B cell (primary cell): ENCODE measurements around the gene OTOP3. TPM values are rescaled to one million over a fixed set of nuclear protein-coding genes. Genes with fewer than 3 reads are reported as not detected.

ENCODE experiments used
- ATAC-seq: fragments of 200-7000 bp; cut with Tn5 transposase; one replicate; pipeline ENCODE4 v1.10.0; 2021; ENCODE audit warnings: low read depth, mild to moderate bottlenecking, moderate number of reproducible peaks, moderate library complexity
- CTCF ChIA-PET: fragments of 350-600 bp; sonication (Branson Sonifier 250); formaldehyde crosslinking; loops from one replicate; lab custom pipeline; 2021; ENCODE audit warnings: antibody characterized with exemption, inconsistent platforms; lab: Charles Lee
- POLR2A ChIA-PET: fragments of 350-600 bp; sonication (Branson Sonifier 250); formaldehyde crosslinking; loops from one replicate; lab custom pipeline; 2021; ENCODE audit warnings: antibody characterized with exemption; lab: Charles Lee
- DNase-seq: peaks from one replicate; pipeline ENCODE4 v3.0.0; 2013
- H2AFZ ChIP-seq: 2 replicates; pipeline ENCODE4 v1.6.1; 2012; ENCODE audit warnings: mild to moderate bottlenecking, low read depth, low read length; ENCODE audit not compliant: insufficient read depth, poor library complexity, severe bottlenecking
- H3K27ac ChIP-seq, 2 donors: 1 replicate in 1 of 2; 2 replicates in 1 of 2; pipeline ENCODE4 v1.5.1; 2012 to 2013; ENCODE audit warnings: low read length in 2 of 2, mild to moderate bottlenecking in 2 of 2, moderate library complexity in 1 of 2
- H3K27me3 ChIP-seq, 4 experiments: fragments of 200-600 bp in 1 of 4; sonication (generic) in 1 of 4; replicated peaks in 1 of 4; 1 replicate in 2 of 4; 2 replicates in 2 of 4; pipeline versions ENCODE4 v1.6.1 to v1.7.0; 2013 to 2016; ENCODE audit warnings: low read length in 3 of 4, mild to moderate bottlenecking in 2 of 4, mixed read lengths in 1 of 4, moderate library complexity in 1 of 4; ENCODE audit not compliant: insufficient read depth in 4 of 4, control insufficient read depth in 3 of 4; ENCODE audit errors: control extremely low read depth in 1 of 4
- H3K36me3 ChIP-seq, 2 experiments: replicated peaks in 1 of 2; 1 replicate in 1 of 2; 2 replicates in 1 of 2; pipeline versions ENCODE4 v1.6.1 to v1.7.1; 2013; ENCODE audit warnings: low read length in 1 of 2; ENCODE audit not compliant: insufficient read depth in 2 of 2, control insufficient read depth in 1 of 2; ENCODE audit errors: control extremely low read depth in 1 of 2, extremely low read depth in 1 of 2
- H3K4me1 ChIP-seq, 2 donors: fragments of 200-600 bp in 1 of 2; sonication (generic) in 1 of 2; 1 replicate in 1 of 2; 2 replicates in 1 of 2; pipeline versions ENCODE4 v1.5.1 to v1.6.1; 2013 to 2017; ENCODE audit warnings: low read length in 2 of 2; ENCODE audit not compliant: control insufficient read depth in 2 of 2, insufficient read depth in 2 of 2
- H3K4me2 ChIP-seq: replicated peaks from 2 replicates; pipeline ENCODE3; 2012; ENCODE audit warnings: mild to moderate bottlenecking, low read depth, low read length; ENCODE audit not compliant: poor library complexity, severe bottlenecking
- H3K4me3 ChIP-seq, 5 experiments: fragments of 200-600 bp in 1 of 5; sonication (generic) in 1 of 5; 1 replicate in 3 of 5; 2 replicates in 2 of 5; pipeline versions ENCODE4 v1.5.1 to v1.7.0; 2011 to 2016; ENCODE audit warnings: low read length in 4 of 5, mild to moderate bottlenecking in 4 of 5, low read depth in 2 of 5, control low read depth in 1 of 5, moderate library complexity in 1 of 5; ENCODE audit not compliant: insufficient read depth in 1 of 5; ENCODE audit errors: control extremely low read depth in 1 of 5, extremely low read depth in 1 of 5
- H3K79me2 ChIP-seq: fragments of 200-600 bp; sonication (generic); one replicate; pipeline ENCODE4 v1.6.0; 2016; ENCODE audit warnings: low read length; ENCODE audit not compliant: control insufficient read depth, insufficient read depth
- H3K9ac ChIP-seq: fragments of 200-600 bp; sonication (generic); 2 replicates; pipeline ENCODE4 v1.6.1; 2017; ENCODE audit warnings: mild to moderate bottlenecking, low read length, moderate library complexity
- H3K9me3 ChIP-seq, 3 donors: one replicate each; pipeline versions ENCODE4 v1.6.1 to v1.7.1; 2013; ENCODE audit warnings: low read length in 2 of 3; ENCODE audit not compliant: control insufficient read depth in 2 of 3, insufficient read depth in 1 of 3; ENCODE audit errors: control extremely low read depth in 1 of 3
- H4K20me1 ChIP-seq: 2 replicates; pipeline ENCODE4 v1.6.0; 2012; ENCODE audit warnings: mild to moderate bottlenecking, low read length; ENCODE audit not compliant: insufficient read depth, control insufficient read depth, poor library complexity, severe bottlenecking
- H3K27ac Mint-ChIP-seq: one replicate; pipeline ENCODE4 v1.8.0; 2021; ENCODE audit warnings: mixed read lengths
- H3K27me3 Mint-ChIP-seq: one replicate; pipeline ENCODE4 v1.8.0; 2021; ENCODE audit warnings: mixed read lengths
- H3K4me1 Mint-ChIP-seq: one replicate; pipeline ENCODE4 v1.8.0; 2021; ENCODE audit warnings: mixed read lengths
- H3K4me3 Mint-ChIP-seq: one replicate; pipeline ENCODE4 v1.8.0; 2021; ENCODE audit warnings: mixed read lengths
- H3K9me3 Mint-ChIP-seq: one replicate; pipeline ENCODE4 v1.8.0; 2022; ENCODE audit warnings: mixed read lengths; ENCODE audit not compliant: insufficient read depth
- EZH2 ChIP-seq: IDR thresholded peaks from 2 replicates; pipeline ENCODE4 v1.6.1; 2012; ENCODE audit warnings: borderline replicate concordance, low read depth, mild to moderate bottlenecking, moderate library complexity, low read length; ENCODE audit not compliant: insufficient read depth, poor library complexity, severe bottlenecking
- WGBS: methylation state at CpG from one replicate; pipeline ENCODE4 v1.1.5; 2013; ENCODE audit warnings: missing lambda C conversion rate; ENCODE audit not compliant: insufficient coverage; 5-methylcytosine and 5-hydroxymethylcytosine counted together
- intact Hi-C: fragments of 100-400 bp; cut with micrococcal nuclease; formaldehyde crosslinking; loops from one replicate; pipeline ENCODE4 v1.10.0; 2022
- polyA minus RNA-seq: library from RNA; depleted of rRNA, polyadenylated mRNA; stranded (reverse); fragments of >200 nt; gene quantifications from 2 replicates; pipeline ENCODE4 v1.2.3, GENCODE V29; 2012
- polyA plus RNA-seq: library from polyadenylated mRNA; depleted of rRNA; stranded (reverse); fragments of >200 nt; gene quantifications from 2 replicates; pipeline ENCODE4 v1.2.3, GENCODE V29; 2012
- total RNA-seq, 2 donors: library from RNA; stranded (reverse); fragments of 120-200 nt in 1 of 2; gene quantifications; 1 replicate in 1 of 2; 2 replicates in 1 of 2; pipeline versions ENCODE4 v1.2.3 to v1.2.4, GENCODE V29; 2013 to 2022
- TF ChIP-seq, protein P1 (sequence below): fragments of 200-600 bp; IDR thresholded peaks from one replicate; pipeline ENCODE4 v1.8.0; 2022; ENCODE audit warnings: antibody characterized with exemption, mild to moderate bottlenecking

OTOP3 gene
- total RNA-seq: not detected in 2 replicates
- not detected for total RNA-seq (2013)
- polyA plus RNA-seq: not detected in 2 replicates
- not detected in 2 replicates for polyA minus RNA-seq

DNA sequence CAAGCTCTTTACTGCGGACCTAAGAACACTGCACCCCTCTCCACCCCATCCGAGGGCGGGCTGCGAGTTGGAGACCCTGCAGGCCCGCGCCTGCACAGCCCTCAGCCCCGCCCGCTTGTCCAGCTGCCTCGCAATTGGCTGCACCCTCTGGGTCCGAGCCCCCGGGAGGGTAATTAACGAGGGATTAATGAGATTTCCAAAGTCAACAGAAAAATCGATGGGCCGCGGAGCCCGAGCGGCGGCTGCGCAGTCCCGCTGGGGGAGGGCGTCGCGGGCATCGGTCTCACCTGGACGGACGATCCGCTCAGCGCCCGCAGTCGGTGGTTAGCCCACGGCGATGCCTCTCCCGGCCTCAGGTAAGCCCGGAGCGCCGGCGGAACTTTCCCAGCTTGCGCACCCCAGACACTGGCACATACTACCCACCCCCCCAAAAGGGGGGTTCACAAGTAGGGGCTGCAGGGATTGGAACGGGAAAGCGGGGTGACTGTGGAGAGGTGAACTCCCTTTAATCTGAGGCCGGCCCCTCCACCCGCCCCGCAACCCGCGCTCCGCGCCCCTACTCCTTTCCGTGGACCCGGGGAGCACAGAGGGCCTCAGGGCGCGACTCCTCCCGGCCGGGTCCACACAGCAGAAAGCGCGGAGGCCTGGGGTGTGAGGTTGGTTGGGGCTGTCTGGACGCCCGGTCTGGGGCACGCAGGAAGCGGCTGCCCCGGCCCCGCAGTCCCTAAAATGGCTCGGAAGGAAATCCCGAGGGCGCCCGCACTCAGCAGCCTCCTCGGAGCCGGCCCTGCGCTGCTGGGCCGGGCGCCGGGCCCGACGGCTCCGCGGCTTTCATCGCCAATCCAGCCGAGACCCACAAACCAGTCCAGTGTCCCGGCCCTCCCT lies at the start of gene OTOP3:
Gene OTOP3, plus strand, starts transcription at position 314 of the 885 bp plus-strand sequence. Its CDS starts 24 bp downstream, at position 338.
- ATAC-seq: no peak
- no peaks in the 10 kb centered on the region for H3K36me3 ChIP-seq
- CTCF ChIA-PET: interaction anchor here (1.3 kb wide), 1 partner anchor 25 kb away, joined by 3 read pairs; no protein-coding TSS in a partner anchor
- H3K9ac ChIP-seq: no peak within 1 kb of the TSS
- peaks cover 0 to 57% (median 16%) of the 10 kb centered on the region in 4 experiments for H3K27me3 ChIP-seq
- H3K4me1 ChIP-seq: no peaks in the 10 kb centered on the region
- H4K20me1 ChIP-seq: no peaks in the 10 kb centered on the region
- no peaks in the 10 kb centered on the region for H3K79me2 ChIP-seq
- DNase-seq: no peak
- TF ChIP-seq EZH2: peak; percentile 37
- TF ChIP-seq, protein P1, sequence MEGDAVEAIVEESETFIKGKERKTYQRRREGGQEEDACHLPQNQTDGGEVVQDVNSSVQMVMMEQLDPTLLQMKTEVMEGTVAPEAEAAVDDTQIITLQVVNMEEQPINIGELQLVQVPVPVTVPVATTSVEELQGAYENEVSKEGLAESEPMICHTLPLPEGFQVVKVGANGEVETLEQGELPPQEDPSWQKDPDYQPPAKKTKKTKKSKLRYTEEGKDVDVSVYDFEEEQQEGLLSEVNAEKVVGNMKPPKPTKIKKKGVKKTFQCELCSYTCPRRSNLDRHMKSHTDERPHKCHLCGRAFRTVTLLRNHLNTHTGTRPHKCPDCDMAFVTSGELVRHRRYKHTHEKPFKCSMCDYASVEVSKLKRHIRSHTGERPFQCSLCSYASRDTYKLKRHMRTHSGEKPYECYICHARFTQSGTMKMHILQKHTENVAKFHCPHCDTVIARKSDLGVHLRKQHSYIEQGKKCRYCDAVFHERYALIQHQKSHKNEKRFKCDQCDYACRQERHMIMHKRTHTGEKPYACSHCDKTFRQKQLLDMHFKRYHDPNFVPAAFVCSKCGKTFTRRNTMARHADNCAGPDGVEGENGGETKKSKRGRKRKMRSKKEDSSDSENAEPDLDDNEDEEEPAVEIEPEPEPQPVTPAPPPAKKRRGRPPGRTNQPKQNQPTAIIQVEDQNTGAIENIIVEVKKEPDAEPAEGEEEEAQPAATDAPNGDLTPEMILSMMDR: no peak
- H3K9me3 Mint-ChIP-seq: no peaks in the 10 kb centered on the region
- no peak within 1 kb of the TSS for H3K4me3 Mint-ChIP-seq
- H3K27ac Mint-ChIP-seq: no peak within 1 kb of the TSS
- POLR2A ChIA-PET: no interaction called here
- no peak within 1 kb of the TSS for H2AFZ ChIP-seq
- H3K27me3 Mint-ChIP-seq: peaks cover 64% of the 10 kb centered on the region
- WGBS: 10% methylated on average over 68 of the region's 78 CpGs
- intact Hi-C loops: no loop called here
- H3K9me3 ChIP-seq: peaks cover 0 to 2% (median 0%) of the 10 kb centered on the region in 3 donors
- H3K4me3 ChIP-seq: no peak within 1 kb of the TSS
- H3K4me2 ChIP-seq: peak within 1 kb of the TSS; percentile 19
- no peak within 1 kb of the TSS for H3K27ac ChIP-seq
- H3K4me1 Mint-ChIP-seq: no peaks in the 10 kb centered on the region

- ATAC-seq: no peak
- H3K4me3 Mint-ChIP-seq: no peak overlapping the region
- Histone ChIP-seq H3K79me2 (no peaks in the 10 kb centered on the region), H3K27me3 (peaks cover 0 to 30% (median 4%) of the 10 kb centered on the region in 4 experiments), H2AFZ (no peak overlapping the region), H3K9ac (no peak overlapping the region), H3K4me2 (no peak overlapping the region), H3K9me3 (no peaks in the 10 kb centered on the region), H3K36me3 (no peaks in the 10 kb centered on the region), H3K4me1 (peaks cover 6 to 10% of the 10 kb centered on the region in 2 donors), H3K4me3 (no peak overlapping the region), H3K27ac (no peak overlapping the region), H4K20me1 (no peaks in the 10 kb centered on the region)
- no peak for TF ChIP-seq EZH2
- TF ChIP-seq, protein P1: no peak
- no peak for DNase-seq
- no peaks in the 10 kb centered on the region for H3K9me3 Mint-ChIP-seq
- ChIA-PET CTCF (interaction anchor here (1.2 kb wide), 1 partner anchor 26 kb away, joined by 3 read pairs; no protein-coding TSS in a partner anchor), POLR2A (no interaction called here)
- 83% methylated on average over 13 of the region's 13 CpGs for WGBS
- intact Hi-C loops: no loop called here
- H3K4me1 Mint-ChIP-seq: no peaks in the 10 kb centered on the region
- no peak overlapping the region for H3K27ac Mint-ChIP-seq
- peaks cover 30% of the 10 kb centered on the region for H3K27me3 Mint-ChIP-seq
Measured at GRCh38 chr17:74888469-74888868, 47.2 kb upstream of the OTOP3 start.
